ENCODE measurements around the gene CLDND2. TPM values are rescaled to one million over a fixed set of nuclear protein-coding genes. Genes with fewer than 3 reads are reported as not detected.

CLDND2 gene
- total and polyA plus RNA-seq, 2 of the 8 experiments (the other 6 are each of a cell fraction or from before 2014, with no cell fraction given) = 0.21 to 0.56 TPM

- no peaks in the 10 kb centered on the region for H4K20me1 ChIP-seq (replicated peaks in 1 of 2; ENCODE audit: control insufficient read depth in 1 of 2, insufficient read depth in 2 of 2, low read length in 2 of 2)
- TF ChIP-seq CEBPB (IDR thresholded peaks at IDR 0.05; ENCODE audit: low read depth, low read length) = no peak
- TF ChIP-seq SAP30 (IDR thresholded peaks at IDR 0.05; ENCODE audit: insufficient read depth, insufficient replicate concordance, low read length) = no peak
- TF ChIP-seq SP1 (IDR thresholded peaks at IDR 0.05; ENCODE audit: low read depth, low read length) = no peak
- no peak for TF ChIP-seq HDAC6 (IDR thresholded peaks at IDR 0.05; ENCODE audit: low read depth, low read length)
- TF ChIP-seq POLR2AphosphoS5 (IDR thresholded peaks at IDR 0.05; ENCODE audit: low read depth, low read length) = no peak
- TF ChIP-seq EZH2 (IDR thresholded peaks at IDR 0.05; ENCODE audit: low read depth, low read length, severe bottlenecking) = no peak
- TF ChIP-seq TAF7 (optimal IDR thresholded peaks at IDR 0.05; ENCODE audit: borderline replicate concordance, low read depth, low read length) = no peak
- no peak for TF ChIP-seq E2F6 (IDR thresholded peaks at IDR 0.05)
- no peak for TF ChIP-seq SUZ12 (IDR thresholded peaks at IDR 0.05; ENCODE audit: low read length)
- no peak for TF ChIP-seq PHF8 (conservative IDR thresholded peaks at IDR 0.05; ENCODE audit: low read depth, low read length)
- no peak for TF ChIP-seq SIX5 (IDR thresholded peaks at IDR 0.05; ENCODE audit: low read depth, low read length)
- no peak for TF ChIP-seq POU5F1 (IDR thresholded peaks at IDR 0.05; ENCODE audit: low read depth, low read length)
Observed at GRCh38 chr19:51399231-51399630, 30.4 kb upstream of the CLDND2 start.

More at GRCh38 chr19:51399231-51399630, 30.4 kb upstream of the CLDND2 start:
- Histone ChIP-seq H3K4me2 (ENCODE audit: insufficient read depth in 1 of 2, low read depth in 2 of 2, low read length in 2 of 2) (no peak overlapping the region), H3K23ac (ENCODE audit: insufficient read length) (no peak overlapping the region), H3K36me3 (ENCODE audit: control insufficient read depth in 2 of 4, insufficient read depth in 4 of 4, low read length in 3 of 4) (peaks cover 0 to 9% (median 3%) of the 10 kb centered on the region in 4 experiments; a peak in 4 of 8 replicates), H2BK15ac (ENCODE audit: low read length) (no peak overlapping the region), H3K4me3 (ENCODE audit: extremely low read depth in 1 of 4, insufficient read depth in 2 of 4, low read depth in 3 of 4, low read length in 4 of 4) (no peak overlapping the region), H4K91ac (replicated peaks; ENCODE audit: insufficient read length, low read length) (no peak overlapping the region), H2BK20ac (ENCODE audit: low read length) (no peak overlapping the region), H3K27ac (ENCODE audit: low read depth, low read length) (no peak overlapping the region), H3K56ac (replicated peaks; ENCODE audit: insufficient read length, low read depth, low read length) (no peak overlapping the region), H3K4ac (replicated peaks; ENCODE audit: insufficient read length, low read depth, low read length) (no peak overlapping the region), H3K27me3 (replicated peaks in 1 of 4; ENCODE audit: control insufficient read depth in 3 of 4, extremely low read depth in 1 of 4, insufficient read depth in 3 of 4, low read length in 3 of 4) (no peaks in the 10 kb centered on the region), H4K8ac (ENCODE audit: extremely low read depth, insufficient read depth, low read length) (no peak overlapping the region), H2AK5ac (ENCODE audit: low read depth, low read length) (no peak overlapping the region), H3K14ac (ENCODE audit: insufficient read length) (no peak overlapping the region), H3K4me1 (replicated peaks in 1 of 4; ENCODE audit: control insufficient read depth in 3 of 4, insufficient read depth in 4 of 4, low read length in 3 of 4) (peaks cover 0 to 3% (median 0%) of the 10 kb centered on the region in 4 experiments; a peak in 1 of 7 replicates), H2BK12ac (ENCODE audit: low read depth, low read length) (no peak overlapping the region), H3K79me1 (ENCODE audit: low read depth, low read length) (no peaks in the 10 kb centered on the region), H3K23me2 (ENCODE audit: low read depth, low read length) (peaks cover 5% of the 10 kb centered on the region; the same call in 1 of the 2 replicates), H3K9ac (replicated peaks in 1 of 4; ENCODE audit: extremely low read depth in 1 of 4, low read depth in 3 of 4, low read length in 3 of 4) (no peak overlapping the region), H3K9me3 (ENCODE audit: insufficient read depth in 2 of 2, low read depth in 1 of 2, low read length in 1 of 2) (peaks cover 23 to 24% of the 10 kb centered on the region in 2 experiments), H2BK120ac (replicated peaks; ENCODE audit: low read depth, low read length) (no peak overlapping the region), H3K18ac (ENCODE audit: extremely low read depth, low read length) (no peak overlapping the region), H4K5ac (ENCODE audit: insufficient read length, low read depth, low read length) (no peak overlapping the region), H2BK5ac (ENCODE audit: low read depth, low read length) (no peak overlapping the region), H3K79me2 (ENCODE audit: control insufficient read depth in 1 of 2, insufficient read depth in 2 of 2, low read length in 2 of 2) (peaks cover 0 to 5% of the 10 kb centered on the region in 2 experiments; a peak in 2 of 4 replicates), H2AFZ (ENCODE audit: low read length) (no peak overlapping the region)
- WGBS, 2 experiments (ENCODE audit: extremely low coverage in 1 of 2, insufficient coverage in 1 of 2, insufficient read length in 1 of 2, insufficient replicate concordance in 2 of 2, low coverage in 1 of 2, low lambda C conversion rate in 2 of 2, missing lambda C conversion rate in 1 of 2) = 92% methylated on average over 5 of the region's 5 CpGs; no CpG with 5 or more reads in 1 of the 2 experiments
- DNase-seq (ENCODE audit: low read depth in 1 of 2, low spot score in 2 of 2) (no peak), FAIRE-seq (no peak)
- ChIA-PET CTCF (ENCODE audit: partially characterized antibody) (interaction anchor here (0.7 to 7.0 kb wide), 13 partner anchors 10 to 208 kb away, joined by 3 to 74 read pairs (median 5); partner anchors contain the start of genes CLDND2, ETFB and SIGLEC10), POLR2A (ENCODE audit: partially characterized antibody) (interaction anchor here (0.8 kb wide), 1 partner anchor 19 kb away, joined by 4 read pairs; no protein-coding TSS in a partner anchor)

Data from H1 (cell line).